Measurements from ENCODE around the gene RC3H1. TPM values are rescaled to one million over a fixed set of nuclear protein-coding genes. Genes with fewer than 3 reads are reported as not detected.
A peak's percentile ranks its signal among the peaks of the same experiment; 100 is the strongest.

The RC3H1 gene
- total and polyA plus RNA-seq, 10 of the 15 experiments (the other 5 are each of a cell fraction or from before 2014, with no cell fraction given): 1.4 to 33.9 (median 11.8) TPM

DNA sequence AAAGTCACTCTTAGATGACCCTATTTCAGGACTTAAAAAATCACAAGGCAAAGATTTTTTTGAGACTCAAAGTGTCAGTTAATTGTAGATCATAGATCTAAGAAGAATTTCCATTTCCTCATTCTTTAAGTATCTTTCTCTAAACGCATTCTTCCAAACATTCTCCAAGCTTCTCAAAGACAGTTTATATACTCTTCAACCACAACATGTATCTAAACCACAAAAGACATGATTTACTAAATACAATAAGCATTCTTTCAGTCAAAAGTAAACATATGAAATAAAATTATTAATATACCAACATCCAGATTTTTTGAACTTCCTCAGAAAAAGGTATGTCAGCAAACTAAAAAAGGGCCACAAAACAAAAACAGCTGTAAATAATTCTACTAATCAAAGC lies 24.4 kb downstream of the RC3H1 start (continued):
- TF ChIP-seq, protein P1, sequence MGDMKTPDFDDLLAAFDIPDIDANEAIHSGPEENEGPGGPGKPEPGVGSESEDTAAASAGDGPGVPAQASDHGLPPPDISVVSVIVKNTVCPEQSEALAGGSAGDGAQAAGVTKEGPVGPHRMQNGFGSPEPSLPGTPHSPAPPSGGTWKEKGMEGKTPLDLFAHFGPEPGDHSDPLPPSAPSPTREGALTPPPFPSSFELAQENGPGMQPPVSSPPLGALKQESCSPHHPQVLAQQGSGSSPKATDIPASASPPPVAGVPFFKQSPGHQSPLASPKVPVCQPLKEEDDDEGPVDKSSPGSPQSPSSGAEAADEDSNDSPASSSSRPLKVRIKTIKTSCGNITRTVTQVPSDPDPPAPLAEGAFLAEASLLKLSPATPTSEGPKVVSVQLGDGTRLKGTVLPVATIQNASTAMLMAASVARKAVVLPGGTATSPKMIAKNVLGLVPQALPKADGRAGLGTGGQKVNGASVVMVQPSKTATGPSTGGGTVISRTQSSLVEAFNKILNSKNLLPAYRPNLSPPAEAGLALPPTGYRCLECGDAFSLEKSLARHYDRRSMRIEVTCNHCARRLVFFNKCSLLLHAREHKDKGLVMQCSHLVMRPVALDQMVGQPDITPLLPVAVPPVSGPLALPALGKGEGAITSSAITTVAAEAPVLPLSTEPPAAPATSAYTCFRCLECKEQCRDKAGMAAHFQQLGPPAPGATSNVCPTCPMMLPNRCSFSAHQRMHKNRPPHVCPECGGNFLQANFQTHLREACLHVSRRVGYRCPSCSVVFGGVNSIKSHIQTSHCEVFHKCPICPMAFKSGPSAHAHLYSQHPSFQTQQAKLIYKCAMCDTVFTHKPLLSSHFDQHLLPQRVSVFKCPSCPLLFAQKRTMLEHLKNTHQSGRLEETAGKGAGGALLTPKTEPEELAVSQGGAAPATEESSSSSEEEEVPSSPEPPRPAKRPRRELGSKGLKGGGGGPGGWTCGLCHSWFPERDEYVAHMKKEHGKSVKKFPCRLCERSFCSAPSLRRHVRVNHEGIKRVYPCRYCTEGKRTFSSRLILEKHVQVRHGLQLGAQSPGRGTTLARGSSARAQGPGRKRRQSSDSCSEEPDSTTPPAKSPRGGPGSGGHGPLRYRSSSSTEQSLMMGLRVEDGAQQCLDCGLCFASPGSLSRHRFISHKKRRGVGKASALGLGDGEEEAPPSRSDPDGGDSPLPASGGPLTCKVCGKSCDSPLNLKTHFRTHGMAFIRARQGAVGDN (IDR thresholded peaks at IDR 0.05): no peak

DNA sequence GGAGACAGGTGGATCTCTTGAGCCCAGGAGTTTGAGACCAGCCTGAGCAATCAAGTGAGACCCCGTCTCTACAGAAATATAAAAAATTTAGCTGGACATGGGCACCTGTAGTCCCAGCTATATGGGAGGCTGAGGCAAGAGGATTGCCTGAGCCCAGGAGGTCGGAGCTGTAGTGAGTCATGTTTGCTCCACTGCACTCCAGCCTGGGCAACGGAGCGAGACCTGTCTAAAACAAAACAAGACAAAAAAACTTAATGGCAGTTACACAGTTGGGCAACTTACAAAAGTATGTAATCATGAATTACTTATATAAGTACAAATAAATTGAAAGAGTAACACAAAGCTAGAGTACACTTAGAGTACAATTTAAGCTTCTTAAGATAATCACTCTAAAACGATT lies 25.2 kb downstream of the RC3H1 start:
- intact Hi-C loops (cut with micrococcal nuclease; ENCODE audit: unreplicated experiment): no loop called here
- no peak overlapping the region for H2AFZ ChIP-seq (ENCODE audit: control insufficient read depth, low read depth, low read length)
- FAIRE-seq (no peak), DNase-seq (ENCODE audit: low read depth, low spot score) (no peak), ATAC-seq (peak; percentile 34; the same call in 2 of the 3 replicates)
- H3K79me2 ChIP-seq (ENCODE audit: control insufficient read depth, insufficient read depth, low read length): peaks cover 38% of the 10 kb centered on the region
- no peak overlapping the region for H3K4me2 ChIP-seq (ENCODE audit: control insufficient read depth, insufficient read depth)
- H3K27me3 ChIP-seq (replicated peaks in 1 of 2; ENCODE audit: control insufficient read depth in 2 of 2, insufficient read depth in 2 of 2, low read length in 1 of 2): no peaks in the 10 kb centered on the region
- POLR2A ChIA-PET: interaction anchor here (0.6 to 1.2 kb wide), 2 partner anchors 25 to 585 kb away, joined by 3 read pairs; partner anchors contain the start of gene RC3H1
- SMC1A ChIA-PET (ENCODE audit: uncharacterized antibody, unreplicated experiment): interaction anchor here (1.8 to 4.1 kb wide), 2 partner anchors 8 to 10 kb away, joined by 7 to 22 read pairs; no protein-coding TSS in a partner anchor
- H3K4me3 ChIP-seq: no peak overlapping the region
- no peaks in the 10 kb centered on the region for H3K9me3 ChIP-seq (replicated peaks; ENCODE audit: control insufficient read depth, insufficient read depth, low read length)
- peaks cover 3 to 19% of the 10 kb centered on the region in 2 experiments for H3K36me3 ChIP-seq (ENCODE audit: control insufficient read depth in 2 of 2, insufficient read depth in 2 of 2, low read length in 1 of 2)
- CTCF ChIA-PET: interaction anchor here (0.6 to 1.0 kb wide), 2 partner anchors 133 to 239 kb away, joined by 3 read pairs; no protein-coding TSS in a partner anchor
- in situ Hi-C loops (cut with MboI): no loop called here
- 53% methylated on average over 5 of the region's 5 CpGs for WGBS (ENCODE audit: insufficient coverage, insufficient replicate concordance, low lambda C conversion rate, missing lambda C conversion rate)
- no peak overlapping the region for H3K27ac ChIP-seq (ENCODE audit: control insufficient read depth, insufficient read depth)
- RAD21 ChIA-PET (ENCODE audit: unreplicated experiment): interaction anchor here (0.6 to 1.8 kb wide), 2 partner anchors 22 to 128 kb away, joined by 3 to 5 read pairs; no protein-coding TSS in a partner anchor
- H3K4me1 ChIP-seq (ENCODE audit: control insufficient read depth, insufficient read depth, low read length): no peaks in the 10 kb centered on the region; the same call in 1 of the 2 replicates
- no peaks in the 10 kb centered on the region; the same call in 1 of the 2 replicates for H4K20me1 ChIP-seq (ENCODE audit: control insufficient read depth, insufficient read depth)
- H3K9ac ChIP-seq (ENCODE audit: control insufficient read depth, insufficient read depth, low read length): no peak overlapping the region
- BruUV-seq (replicated peaks): no TSS peak
- TF ChIP-seq, protein P2, sequence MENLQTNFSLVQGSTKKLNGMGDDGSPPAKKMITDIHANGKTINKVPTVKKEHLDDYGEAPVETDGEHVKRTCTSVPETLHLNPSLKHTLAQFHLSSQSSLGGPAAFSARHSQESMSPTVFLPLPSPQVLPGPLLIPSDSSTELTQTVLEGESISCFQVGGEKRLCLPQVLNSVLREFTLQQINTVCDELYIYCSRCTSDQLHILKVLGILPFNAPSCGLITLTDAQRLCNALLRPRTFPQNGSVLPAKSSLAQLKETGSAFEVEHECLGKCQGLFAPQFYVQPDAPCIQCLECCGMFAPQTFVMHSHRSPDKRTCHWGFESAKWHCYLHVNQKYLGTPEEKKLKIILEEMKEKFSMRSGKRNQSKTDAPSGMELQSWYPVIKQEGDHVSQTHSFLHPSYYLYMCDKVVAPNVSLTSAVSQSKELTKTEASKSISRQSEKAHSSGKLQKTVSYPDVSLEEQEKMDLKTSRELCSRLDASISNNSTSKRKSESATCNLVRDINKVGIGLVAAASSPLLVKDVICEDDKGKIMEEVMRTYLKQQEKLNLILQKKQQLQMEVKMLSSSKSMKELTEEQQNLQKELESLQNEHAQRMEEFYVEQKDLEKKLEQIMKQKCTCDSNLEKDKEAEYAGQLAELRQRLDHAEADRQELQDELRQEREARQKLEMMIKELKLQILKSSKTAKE (IDR thresholded peaks at IDR 0.05; ENCODE audit: low read depth, poor library complexity, severe bottlenecking): no peak
- no peak for TF ChIP-seq EED (IDR thresholded peaks at IDR 0.05; ENCODE audit: low read depth)
- TF ChIP-seq NR2C1 (IDR thresholded peaks at IDR 0.05): no peak
- no peak for TF ChIP-seq ZNF622 (IDR thresholded peaks at IDR 0.05)
- TF ChIP-seq NFIC (IDR thresholded peaks at IDR 0.05; ENCODE audit: low read depth, low read length): no peak
- no peak for TF ChIP-seq ESRRA (IDR thresholded peaks at IDR 0.05; ENCODE audit: low read length)
- TF ChIP-seq PAX8 (IDR thresholded peaks at IDR 0.05): no peak
- TF ChIP-seq STAT1 (conservative IDR thresholded peaks at IDR 0.05): no peak
- TF ChIP-seq, protein P3, sequence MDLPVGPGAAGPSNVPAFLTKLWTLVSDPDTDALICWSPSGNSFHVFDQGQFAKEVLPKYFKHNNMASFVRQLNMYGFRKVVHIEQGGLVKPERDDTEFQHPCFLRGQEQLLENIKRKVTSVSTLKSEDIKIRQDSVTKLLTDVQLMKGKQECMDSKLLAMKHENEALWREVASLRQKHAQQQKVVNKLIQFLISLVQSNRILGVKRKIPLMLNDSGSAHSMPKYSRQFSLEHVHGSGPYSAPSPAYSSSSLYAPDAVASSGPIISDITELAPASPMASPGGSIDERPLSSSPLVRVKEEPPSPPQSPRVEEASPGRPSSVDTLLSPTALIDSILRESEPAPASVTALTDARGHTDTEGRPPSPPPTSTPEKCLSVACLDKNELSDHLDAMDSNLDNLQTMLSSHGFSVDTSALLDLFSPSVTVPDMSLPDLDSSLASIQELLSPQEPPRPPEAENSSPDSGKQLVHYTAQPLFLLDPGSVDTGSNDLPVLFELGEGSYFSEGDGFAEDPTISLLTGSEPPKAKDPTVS (IDR thresholded peaks at IDR 0.05; ENCODE audit: low read depth, low read length): no peak
- TF ChIP-seq, protein P4, sequence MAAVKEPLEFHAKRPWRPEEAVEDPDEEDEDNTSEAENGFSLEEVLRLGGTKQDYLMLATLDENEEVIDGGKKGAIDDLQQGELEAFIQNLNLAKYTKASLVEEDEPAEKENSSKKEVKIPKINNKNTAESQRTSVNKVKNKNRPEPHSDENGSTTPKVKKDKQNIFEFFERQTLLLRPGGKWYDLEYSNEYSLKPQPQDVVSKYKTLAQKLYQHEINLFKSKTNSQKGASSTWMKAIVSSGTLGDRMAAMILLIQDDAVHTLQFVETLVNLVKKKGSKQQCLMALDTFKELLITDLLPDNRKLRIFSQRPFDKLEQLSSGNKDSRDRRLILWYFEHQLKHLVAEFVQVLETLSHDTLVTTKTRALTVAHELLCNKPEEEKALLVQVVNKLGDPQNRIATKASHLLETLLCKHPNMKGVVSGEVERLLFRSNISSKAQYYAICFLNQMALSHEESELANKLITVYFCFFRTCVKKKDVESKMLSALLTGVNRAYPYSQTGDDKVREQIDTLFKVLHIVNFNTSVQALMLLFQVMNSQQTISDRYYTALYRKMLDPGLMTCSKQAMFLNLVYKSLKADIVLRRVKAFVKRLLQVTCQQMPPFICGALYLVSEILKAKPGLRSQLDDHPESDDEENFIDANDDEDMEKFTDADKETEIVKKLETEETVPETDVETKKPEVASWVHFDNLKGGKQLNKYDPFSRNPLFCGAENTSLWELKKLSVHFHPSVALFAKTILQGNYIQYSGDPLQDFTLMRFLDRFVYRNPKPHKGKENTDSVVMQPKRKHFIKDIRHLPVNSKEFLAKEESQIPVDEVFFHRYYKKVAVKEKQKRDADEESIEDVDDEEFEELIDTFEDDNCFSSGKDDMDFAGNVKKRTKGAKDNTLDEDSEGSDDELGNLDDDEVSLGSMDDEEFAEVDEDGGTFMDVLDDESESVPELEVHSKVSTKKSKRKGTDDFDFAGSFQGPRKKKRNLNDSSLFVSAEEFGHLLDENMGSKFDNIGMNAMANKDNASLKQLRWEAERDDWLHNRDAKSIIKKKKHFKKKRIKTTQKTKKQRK (IDR thresholded peaks at IDR 0.05; ENCODE audit: low read depth, low read length): no peak
